GM12874 (cell line): ENCODE data around the gene LEF1.

ENCODE experiments used
- CTCF ChIP-seq: IDR thresholded peaks from 2 replicates; pipeline ENCODE4 v1.5.1; 2011; ENCODE audit warnings: low read depth, mild to moderate bottlenecking, control low read depth, low read length, moderate library complexity; ENCODE audit not compliant: insufficient read depth

Gene LEF1

GRCh38 chr4:108146819-108147218 is 21.9 kb downstream of the LEF1 start:
- no peak for TF ChIP-seq CTCF

- no peak for TF ChIP-seq CTCF
Observed at GRCh38 chr4:108146336-108146735, 22.4 kb downstream of the LEF1 start.

- no peak for TF ChIP-seq CTCF
Observed at GRCh38 chr4:108144451-108144850, 24.3 kb downstream of the LEF1 start.

GRCh38 chr4:108143515-108143914 is 25.2 kb downstream of the LEF1 start:
- no peak for TF ChIP-seq CTCF

- no peak for TF ChIP-seq CTCF
Observed at GRCh38 chr4:108142870-108143269, 25.9 kb downstream of the LEF1 start.

GRCh38 chr4:108141213-108141950 is 27.4 kb downstream of the LEF1 start:
- TF ChIP-seq CTCF, result no peak

- TF ChIP-seq CTCF, result no peak
Observed at GRCh38 chr4:108140328-108140727, 28.4 kb downstream of the LEF1 start.

GRCh38 chr4:108139089-108139488 is 29.6 kb downstream of the LEF1 start:
- no peak for TF ChIP-seq CTCF
